ENCODE data around the gene HEXIM1.

Gene HEXIM1

DNA sequence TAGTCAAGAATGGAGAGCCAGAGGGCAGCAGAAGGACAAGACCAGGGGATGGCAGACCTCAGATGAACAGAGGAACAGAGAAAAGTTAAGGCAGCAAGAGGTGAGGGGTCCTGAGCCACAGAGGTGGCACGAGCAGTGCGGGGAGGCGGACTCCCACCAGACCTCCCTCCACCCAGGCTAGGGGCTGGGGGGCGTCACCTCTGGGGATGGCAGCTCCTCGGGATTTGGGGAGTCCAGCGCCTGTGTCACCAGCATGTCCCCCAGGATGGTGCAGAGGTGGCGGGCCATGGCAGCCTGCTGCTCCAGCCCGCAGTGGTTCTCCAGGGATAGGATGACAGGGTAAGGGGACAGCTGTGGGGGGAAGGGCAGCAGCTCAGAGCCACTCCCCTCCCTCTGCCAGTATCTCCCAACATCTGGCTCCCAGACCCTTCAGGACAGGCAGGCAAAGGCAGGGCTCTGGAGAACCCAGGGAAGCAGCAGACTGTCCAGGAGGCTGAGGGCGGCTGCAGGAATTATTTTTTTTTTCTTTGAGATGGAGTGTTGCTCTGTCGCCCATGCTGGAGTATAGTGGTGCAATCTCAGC lies 31.8 kb upstream of the HEXIM1 start:
- Histone ChIP-seq H3K36me3 (ENCODE audit: insufficient read depth, low read length) (no peaks in the 10 kb centered on the region), H3K4me3 (no peak overlapping the region), H3K27ac (no peak overlapping the region), H3K9me3 (ENCODE audit: low read depth, low read length) (no peaks in the 10 kb centered on the region), H3K9ac (ENCODE audit: insufficient read length) (no peak overlapping the region)
- no peak for DNase-seq (ENCODE audit: low read depth, low spot score)
- TF ChIP-seq FOXP2 (optimal IDR thresholded peaks at IDR 0.05; ENCODE audit: control extremely low read depth, extremely low read length, insufficient read depth), result no peak
- TF ChIP-seq POLR2AphosphoS5 (IDR thresholded peaks at IDR 0.05; ENCODE audit: borderline replicate concordance, low read depth, low read length), result no peak
- TF ChIP-seq EZH2 (IDR thresholded peaks at IDR 0.05), result no peak

GRCh38 chr17:45117334-45117733 lies 30.9 kb upstream of the HEXIM1 start:
- TF ChIP-seq POLR2AphosphoS5 (IDR thresholded peaks at IDR 0.05; ENCODE audit: borderline replicate concordance, low read depth, low read length) (no peak), FOXP2 (optimal IDR thresholded peaks at IDR 0.05; ENCODE audit: control extremely low read depth, extremely low read length, insufficient read depth) (no peak), EZH2 (IDR thresholded peaks at IDR 0.05) (no peak)
- DNase-seq (ENCODE audit: low read depth, low spot score), result no peak

GRCh38 chr17:45117848-45118646 lies 30.2 kb upstream of the HEXIM1 start:
- Histone ChIP-seq H3K9ac (ENCODE audit: insufficient read length) (no peak overlapping the region), H3K4me3 (no peak overlapping the region), H3K27ac (no peak overlapping the region), H3K9me3 (ENCODE audit: low read depth, low read length) (no peaks in the 10 kb centered on the region), H3K36me3 (ENCODE audit: insufficient read depth, low read length) (no peaks in the 10 kb centered on the region)
- DNase-seq (ENCODE audit: low read depth, low spot score), result no peak
- TF ChIP-seq FOXP2 (optimal IDR thresholded peaks at IDR 0.05; ENCODE audit: control extremely low read depth, extremely low read length, insufficient read depth) (no peak), POLR2AphosphoS5 (IDR thresholded peaks at IDR 0.05; ENCODE audit: borderline replicate concordance, low read depth, low read length) (no peak), EZH2 (IDR thresholded peaks at IDR 0.05) (no peak)

More at GRCh38 chr17:45117334-45117733, 30.9 kb upstream of the HEXIM1 start:
- no peak overlapping the region for H3K4me3 ChIP-seq
- no peak overlapping the region for H3K27ac ChIP-seq
- no peaks in the 10 kb centered on the region for H3K36me3 ChIP-seq (ENCODE audit: insufficient read depth, low read length)
- no peak overlapping the region for H3K9ac ChIP-seq (ENCODE audit: insufficient read length)
- no peaks in the 10 kb centered on the region for H3K9me3 ChIP-seq (ENCODE audit: low read depth, low read length)

GRCh38 chr17:45118691-45119090 lies 29.6 kb upstream of the HEXIM1 start:
- no peak for TF ChIP-seq FOXP2 (optimal IDR thresholded peaks at IDR 0.05; ENCODE audit: control extremely low read depth, extremely low read length, insufficient read depth)
- Histone ChIP-seq H3K9me3 (ENCODE audit: low read depth, low read length) (no peaks in the 10 kb centered on the region), H3K9ac (ENCODE audit: insufficient read length) (no peak overlapping the region), H3K4me3 (no peak overlapping the region), H3K27ac (no peak overlapping the region), H3K36me3 (ENCODE audit: insufficient read depth, low read length) (no peaks in the 10 kb centered on the region)
- no peak for DNase-seq (ENCODE audit: low read depth, low spot score)

DNA sequence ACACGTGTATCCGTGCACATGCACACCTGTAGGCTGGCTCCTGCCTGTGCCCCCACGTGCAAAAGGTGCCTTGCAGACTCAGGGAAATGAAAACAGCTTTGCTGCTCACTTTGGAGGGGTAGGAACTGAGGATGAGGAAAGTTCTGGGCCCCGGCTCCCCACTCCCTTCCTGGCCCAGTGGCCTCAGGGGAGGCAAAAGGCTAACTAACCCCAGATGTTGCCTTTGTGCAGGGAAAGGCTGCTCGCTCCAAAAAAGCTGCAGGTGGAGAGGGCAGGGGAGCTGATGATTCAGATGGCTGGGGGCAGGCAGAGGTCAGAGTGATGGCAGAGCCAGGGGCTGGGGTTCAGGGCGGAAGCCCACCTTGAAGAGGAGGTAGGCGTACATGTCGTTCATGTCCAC lies 28.3 kb upstream of the HEXIM1 start:
- DNase-seq (ENCODE audit: low read depth, low spot score), result no peak
- no peaks in the 10 kb centered on the region for H3K9me3 ChIP-seq (ENCODE audit: low read depth, low read length)
- no peak overlapping the region for H3K9ac ChIP-seq (ENCODE audit: insufficient read length)
- H3K36me3 ChIP-seq (ENCODE audit: insufficient read depth, low read length), result no peaks in the 10 kb centered on the region
- no peak overlapping the region for H3K27ac ChIP-seq
- H3K4me3 ChIP-seq, result no peak overlapping the region
- no peak for TF ChIP-seq POLR2AphosphoS5 (IDR thresholded peaks at IDR 0.05; ENCODE audit: borderline replicate concordance, low read depth, low read length)
- no peak for TF ChIP-seq EZH2 (IDR thresholded peaks at IDR 0.05)
- TF ChIP-seq FOXP2 (optimal IDR thresholded peaks at IDR 0.05; ENCODE audit: control extremely low read depth, extremely low read length, insufficient read depth), result no peak

GRCh38 chr17:45120558-45120957 lies 27.7 kb upstream of the HEXIM1 start:
- no peak overlapping the region for H3K4me3 ChIP-seq
- H3K9ac ChIP-seq (ENCODE audit: insufficient read length), result no peak overlapping the region
- no peaks in the 10 kb centered on the region for H3K36me3 ChIP-seq (ENCODE audit: insufficient read depth, low read length)
- H3K9me3 ChIP-seq (ENCODE audit: low read depth, low read length), result no peaks in the 10 kb centered on the region
- TF ChIP-seq FOXP2 (optimal IDR thresholded peaks at IDR 0.05; ENCODE audit: control extremely low read depth, extremely low read length, insufficient read depth) (no peak), POLR2AphosphoS5 (IDR thresholded peaks at IDR 0.05; ENCODE audit: borderline replicate concordance, low read depth, low read length) (no peak), EZH2 (IDR thresholded peaks at IDR 0.05) (no peak)
- DNase-seq (ENCODE audit: low read depth, low spot score), result no peak
- no peak overlapping the region for H3K27ac ChIP-seq

GRCh38 chr17:45121055-45121454 lies 27.2 kb upstream of the HEXIM1 start:
- TF ChIP-seq EZH2 (IDR thresholded peaks at IDR 0.05), result no peak
- TF ChIP-seq FOXP2 (optimal IDR thresholded peaks at IDR 0.05; ENCODE audit: control extremely low read depth, extremely low read length, insufficient read depth), result no peak
- no peak for TF ChIP-seq POLR2AphosphoS5 (IDR thresholded peaks at IDR 0.05; ENCODE audit: borderline replicate concordance, low read depth, low read length)
- Histone ChIP-seq H3K27ac (no peak overlapping the region), H3K36me3 (ENCODE audit: insufficient read depth, low read length) (no peaks in the 10 kb centered on the region), H3K9ac (ENCODE audit: insufficient read length) (no peak overlapping the region), H3K9me3 (ENCODE audit: low read depth, low read length) (no peaks in the 10 kb centered on the region), H3K4me3 (no peak overlapping the region)
- no peak for DNase-seq (ENCODE audit: low read depth, low spot score)

GRCh38 chr17:45123076-45123770 lies 25.1 kb upstream of the HEXIM1 start:
- TF ChIP-seq POLR2AphosphoS5 (IDR thresholded peaks at IDR 0.05; ENCODE audit: borderline replicate concordance, low read depth, low read length) (no peak), EZH2 (IDR thresholded peaks at IDR 0.05) (no peak), FOXP2 (optimal IDR thresholded peaks at IDR 0.05; ENCODE audit: control extremely low read depth, extremely low read length, insufficient read depth) (no peak)
- no peak overlapping the region for H3K27ac ChIP-seq
- no peak for DNase-seq (ENCODE audit: low read depth, low spot score)
- H3K9me3 ChIP-seq (ENCODE audit: low read depth, low read length), result no peaks in the 10 kb centered on the region
- no peaks in the 10 kb centered on the region for H3K36me3 ChIP-seq (ENCODE audit: insufficient read depth, low read length)
- H3K9ac ChIP-seq (ENCODE audit: insufficient read length), result no peak overlapping the region
- H3K4me3 ChIP-seq, result no peak overlapping the region
